Activated CD8-positive, alpha-beta T cell treated with anti-CD3 and anti-CD28 coated beads, Interleukin-2, amount 10 ng/mL, durations not matched to agents 7 days and 5 days (primary cell): Measurements from ENCODE around the gene OBSL1. TPM values are rescaled to one million over a fixed set of nuclear protein-coding genes. Genes with fewer than 3 reads are reported as not detected.

Source experiments
- ATAC-seq: fragments of 150-1000 bp; cut with Tn5 transposase; one replicate; pipeline ENCODE4 v1.10.0; 2021; ENCODE audit warnings: moderate library complexity
- CTCF ChIA-PET: fragments of 350-600 bp; sonication (Branson Sonifier 250); formaldehyde crosslinking; loops from one replicate; lab custom pipeline; 2021; ENCODE audit warnings: antibody characterized with exemption; lab: Charles Lee
- POLR2A ChIA-PET: fragments of 350-600 bp; sonication (Branson Sonifier 250); formaldehyde crosslinking; loops from one replicate; lab custom pipeline; 2021; ENCODE audit warnings: antibody characterized with exemption; lab: Charles Lee
- DNase-seq: peaks from one replicate; pipeline ENCODE4 v3.0.0-alpha.2; 2020
- H3K27ac Mint-ChIP-seq: one replicate; pipeline ENCODE4 v1.8.0; 2021; ENCODE audit warnings: mild to moderate bottlenecking, mixed read lengths
- H3K27me3 Mint-ChIP-seq: one replicate; pipeline ENCODE4 v1.8.0; 2021; ENCODE audit warnings: low read depth, mixed read lengths
- H3K36me3 Mint-ChIP-seq: one replicate; pipeline ENCODE4 v1.8.0; 2021; ENCODE audit warnings: low read depth, mixed read lengths
- H3K4me1 Mint-ChIP-seq: one replicate; pipeline ENCODE4 v1.8.0; 2021; ENCODE audit warnings: low read depth, mixed read lengths
- H3K4me3 Mint-ChIP-seq: one replicate; pipeline ENCODE4 v1.8.0; 2021; ENCODE audit warnings: mild to moderate bottlenecking, mixed read lengths
- H3K9me3 Mint-ChIP-seq: one replicate; pipeline ENCODE4 v1.8.0; 2022; ENCODE audit warnings: mixed read lengths; ENCODE audit not compliant: insufficient read depth
- total RNA-seq, 2 experiments: library from RNA; stranded (reverse); gene quantifications; one replicate each; pipeline ENCODE4 v1.2.3, GENCODE V29; 2021

Gene OBSL1
- total RNA-seq, 2 experiments from 2014 or later, result 0.18 to 0.45 TPM

DNA sequence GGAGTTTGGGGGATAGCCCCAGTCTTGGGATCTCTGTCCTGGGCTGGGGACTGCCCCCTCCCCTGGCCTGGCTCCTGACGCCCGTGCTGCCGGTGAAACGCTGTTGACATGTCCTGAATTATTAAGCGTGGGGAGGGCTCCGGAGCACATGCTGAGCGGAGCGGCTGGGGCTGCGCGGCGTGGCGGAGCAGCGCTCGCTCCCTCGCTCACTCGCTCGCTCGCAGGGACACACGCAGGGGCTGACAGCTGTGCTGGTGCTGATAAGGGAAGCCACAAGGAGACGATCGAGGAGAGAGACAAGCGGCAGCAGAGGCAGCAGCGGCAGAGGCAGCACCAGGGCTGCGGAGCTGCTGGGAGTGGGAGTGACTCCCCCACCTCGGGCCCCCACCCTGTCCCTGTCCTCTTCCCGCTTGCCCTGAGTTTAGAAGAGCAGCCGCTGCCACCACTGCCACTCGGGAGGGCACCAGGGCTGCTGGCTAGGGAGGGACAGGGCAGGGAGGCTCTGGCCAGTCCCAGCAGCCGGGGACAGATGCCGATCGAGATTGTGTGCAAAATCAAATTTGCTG lies 57.1 kb downstream of the OBSL1 start, which contains the start of gene ASIC4:
Gene ASIC4 (plus strand): TSS at position 287 of the 566 bp plus-strand sequence. CDS start 243 bp downstream, at position 530.
- CTCF ChIA-PET, result interaction anchor here (1.1 to 4.1 kb wide), 3 partner anchors 14 to 111 kb away, joined by 3 to 22 read pairs (median 3); no protein-coding TSS in a partner anchor
- Mint-ChIP-seq H3K27me3 (peaks cover 74% of the 10 kb centered on the region), H3K36me3 (no peaks in the 10 kb centered on the region), H3K4me1 (peaks cover 15% of the 10 kb centered on the region), H3K9me3 (no peaks in the 10 kb centered on the region), H3K4me3 (no peak within 1 kb of the TSS), H3K27ac (no peak within 1 kb of the TSS)
- DNase-seq, result no peak
- peak; percentile 27 for ATAC-seq
- POLR2A ChIA-PET, result interaction anchor here (0.7 kb wide), 1 partner anchor 11 kb away, joined by 3 read pairs; no protein-coding TSS in a partner anchor

- Mint-ChIP-seq H3K4me3 (no peak overlapping the region), H3K9me3 (no peaks in the 10 kb centered on the region), H3K27me3 (peaks cover 75% of the 10 kb centered on the region), H3K4me1 (peaks cover 15% of the 10 kb centered on the region), H3K36me3 (no peaks in the 10 kb centered on the region), H3K27ac (no peak overlapping the region)
- CTCF ChIA-PET, result interaction anchor here (1.0 to 4.1 kb wide), 4 partner anchors 14 to 129 kb away, joined by 3 to 22 read pairs (median 3); no protein-coding TSS in a partner anchor
- POLR2A ChIA-PET, result no interaction called here
- DNase-seq (no peak), ATAC-seq (no peak)
Measured at GRCh38 chr2:219513787-219514186, 57.6 kb downstream of the OBSL1 start.

DNA sequence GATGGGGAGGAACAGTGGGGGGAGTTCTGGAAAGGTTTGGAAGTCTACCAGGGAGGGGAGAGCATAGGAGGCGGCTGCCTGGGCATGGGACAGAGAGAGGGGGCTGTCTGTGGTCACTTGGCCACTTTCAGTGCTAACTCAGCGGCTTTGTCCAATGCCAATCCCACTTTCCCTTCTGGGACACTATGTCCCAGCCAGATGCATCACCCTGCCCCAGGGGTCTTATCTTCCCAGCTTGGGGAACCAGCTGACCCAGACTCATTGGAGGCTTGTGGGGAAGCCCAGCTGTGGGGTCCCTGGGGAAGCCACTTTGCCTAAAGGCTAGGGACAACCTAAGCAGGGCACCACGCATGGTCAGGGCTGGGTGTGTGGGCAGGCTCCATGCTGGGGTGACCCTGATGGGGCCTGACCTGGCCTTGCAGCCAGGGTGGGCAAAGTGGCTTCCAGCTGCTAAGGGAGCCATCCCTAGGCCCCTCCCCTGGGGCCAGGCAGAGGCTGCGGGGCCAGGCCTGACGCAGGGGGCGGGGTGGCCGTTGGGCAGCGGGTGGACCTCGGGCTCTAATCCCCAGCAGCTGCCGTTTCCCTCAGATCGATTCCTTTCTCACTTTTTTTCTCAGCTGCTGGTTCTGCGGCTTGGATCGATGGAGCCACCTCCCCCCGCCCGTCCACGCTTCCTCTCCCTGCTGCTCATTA lies 58.7 kb downstream of the OBSL1 start:
- Mint-ChIP-seq H3K4me3 (no peak overlapping the region), H3K36me3 (no peaks in the 10 kb centered on the region), H3K9me3 (no peaks in the 10 kb centered on the region), H3K27ac (no peak overlapping the region), H3K4me1 (peaks cover 15% of the 10 kb centered on the region), H3K27me3 (peaks cover 67% of the 10 kb centered on the region)
- ChIA-PET POLR2A (no interaction called here), CTCF (interaction anchor here (0.7 to 4.1 kb wide), 5 partner anchors 12 to 130 kb away, joined by 3 to 22 read pairs (median 3); partner anchors contain the start of gene GMPPA)
- DNase-seq (no peak), ATAC-seq (no peak)

DNA sequence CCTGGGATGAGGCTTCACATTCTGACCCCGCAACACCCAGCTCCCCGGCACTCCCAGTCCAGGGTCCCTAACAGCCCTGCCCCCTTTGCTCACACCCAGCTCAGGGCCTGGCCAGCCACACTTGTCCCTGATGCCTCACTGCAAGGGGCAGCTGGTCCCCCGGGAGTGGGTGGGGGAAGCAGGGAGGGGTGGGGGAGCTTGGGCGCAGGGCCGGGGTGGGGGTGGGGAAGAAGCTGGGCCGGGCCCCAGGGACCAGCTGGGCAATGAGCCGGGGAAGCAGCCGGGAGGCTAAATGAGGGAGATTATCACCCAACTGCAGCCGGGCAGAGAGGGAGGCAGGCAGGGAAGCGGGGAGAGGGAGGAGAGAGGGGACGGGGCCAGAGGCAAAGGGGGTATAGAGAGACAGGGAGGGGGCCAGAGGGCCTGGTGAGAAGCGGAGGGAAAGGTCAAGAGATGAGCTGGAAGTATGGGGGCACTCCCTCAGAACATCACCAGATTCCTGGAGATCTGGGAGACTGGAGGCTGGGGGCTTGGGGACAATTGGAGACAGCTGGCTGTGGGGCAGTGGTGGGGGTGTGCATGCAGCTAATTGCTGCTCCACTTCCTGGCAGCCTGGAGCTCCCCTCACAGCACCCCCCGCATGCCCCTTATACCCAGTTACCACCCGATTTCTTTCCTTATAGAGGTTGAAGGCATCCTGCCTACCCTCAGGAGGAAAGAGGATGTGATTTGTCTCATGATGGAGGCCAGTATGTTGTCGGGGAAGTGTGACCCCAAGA lies 59.6 kb downstream of the OBSL1 start:
- peaks cover 59% of the 10 kb centered on the region for H3K27me3 Mint-ChIP-seq
- no peak for ATAC-seq
- POLR2A ChIA-PET, result interaction anchor here (0.6 kb wide), 1 partner anchor 12 kb away, joined by 6 read pairs; no protein-coding TSS in a partner anchor
- DNase-seq, result no peak
- H3K27ac Mint-ChIP-seq, result no peak overlapping the region
- no peaks in the 10 kb centered on the region for H3K9me3 Mint-ChIP-seq
- no peak overlapping the region for H3K4me3 Mint-ChIP-seq
- H3K36me3 Mint-ChIP-seq, result peaks cover under 1% of the 10 kb centered on the region
- H3K4me1 Mint-ChIP-seq, result peaks cover 15% of the 10 kb centered on the region
- CTCF ChIA-PET, result interaction anchor here (0.8 to 4.1 kb wide), 5 partner anchors 11 to 131 kb away, joined by 3 to 22 read pairs (median 3); no protein-coding TSS in a partner anchor

DNA sequence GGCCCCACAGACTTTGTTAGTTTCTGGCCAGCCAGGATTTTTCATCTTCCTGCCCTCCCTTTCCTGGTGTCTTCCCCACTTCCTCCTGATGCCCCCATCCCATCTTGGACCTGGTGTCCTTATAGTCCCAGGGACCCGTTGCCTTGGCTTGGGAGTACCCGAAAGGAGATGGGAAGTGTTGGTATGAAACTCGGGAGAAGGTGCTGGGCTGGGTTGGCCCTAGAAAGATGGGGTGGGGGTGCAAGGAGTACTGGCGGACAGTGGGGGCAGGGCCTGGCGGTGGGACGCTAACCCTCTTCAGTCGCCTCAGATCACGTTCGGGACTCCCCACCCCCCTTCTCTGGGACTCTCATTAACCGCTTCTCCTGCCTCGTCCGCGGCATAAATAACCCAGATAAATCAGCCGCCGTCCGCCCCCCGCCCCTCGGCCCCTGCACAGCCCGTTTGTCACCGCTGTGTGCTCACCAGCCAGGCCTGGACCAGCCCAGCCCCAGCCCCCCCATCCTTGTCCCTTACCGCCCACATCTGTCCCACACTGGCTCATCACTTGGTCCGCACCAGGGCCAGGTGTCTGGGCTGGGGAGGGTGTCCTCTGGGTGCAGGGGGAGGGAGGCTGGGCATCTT lies 60.7 kb downstream of the OBSL1 start:
- POLR2A ChIA-PET, result interaction anchor here (0.6 kb wide), 1 partner anchor 618 kb away, joined by 3 read pairs; no protein-coding TSS in a partner anchor
- H3K4me1 Mint-ChIP-seq, result peaks cover 15% of the 10 kb centered on the region
- no peak overlapping the region for H3K27ac Mint-ChIP-seq
- no peak for ATAC-seq
- H3K9me3 Mint-ChIP-seq, result no peaks in the 10 kb centered on the region
- H3K27me3 Mint-ChIP-seq, result peaks cover 49% of the 10 kb centered on the region
- peaks cover 2% of the 10 kb centered on the region for H3K36me3 Mint-ChIP-seq
- DNase-seq, result no peak
- CTCF ChIA-PET, result interaction anchor here (0.6 to 4.1 kb wide), 8 partner anchors 10 to 92 kb away, joined by 3 to 34 read pairs (median 5); partner anchors contain the start of gene GMPPA
- H3K4me3 Mint-ChIP-seq, result no peak overlapping the region

- DNase-seq (peak; percentile 59), ATAC-seq (peak; percentile 75)
- ChIA-PET POLR2A (interaction anchor here (0.6 kb wide), 1 partner anchor 618 kb away, joined by 3 read pairs; no protein-coding TSS in a partner anchor), CTCF (interaction anchor here (0.5 to 3.4 kb wide), 16 partner anchors 9 to 1123 kb away, joined by 3 to 34 read pairs (median 4); partner anchors contain the start of genes CHPF, DNPEP, GMPPA and TMEM198)
- H3K27ac Mint-ChIP-seq, result no peak overlapping the region
- no peak overlapping the region for H3K4me3 Mint-ChIP-seq
- peaks cover 15% of the 10 kb centered on the region for H3K4me1 Mint-ChIP-seq
- no peaks in the 10 kb centered on the region for H3K9me3 Mint-ChIP-seq
- H3K36me3 Mint-ChIP-seq, result peaks cover 2% of the 10 kb centered on the region
- peaks cover 48% of the 10 kb centered on the region for H3K27me3 Mint-ChIP-seq
Measured at GRCh38 chr2:219509780-219510511, 61.4 kb downstream of the OBSL1 start.

DNA sequence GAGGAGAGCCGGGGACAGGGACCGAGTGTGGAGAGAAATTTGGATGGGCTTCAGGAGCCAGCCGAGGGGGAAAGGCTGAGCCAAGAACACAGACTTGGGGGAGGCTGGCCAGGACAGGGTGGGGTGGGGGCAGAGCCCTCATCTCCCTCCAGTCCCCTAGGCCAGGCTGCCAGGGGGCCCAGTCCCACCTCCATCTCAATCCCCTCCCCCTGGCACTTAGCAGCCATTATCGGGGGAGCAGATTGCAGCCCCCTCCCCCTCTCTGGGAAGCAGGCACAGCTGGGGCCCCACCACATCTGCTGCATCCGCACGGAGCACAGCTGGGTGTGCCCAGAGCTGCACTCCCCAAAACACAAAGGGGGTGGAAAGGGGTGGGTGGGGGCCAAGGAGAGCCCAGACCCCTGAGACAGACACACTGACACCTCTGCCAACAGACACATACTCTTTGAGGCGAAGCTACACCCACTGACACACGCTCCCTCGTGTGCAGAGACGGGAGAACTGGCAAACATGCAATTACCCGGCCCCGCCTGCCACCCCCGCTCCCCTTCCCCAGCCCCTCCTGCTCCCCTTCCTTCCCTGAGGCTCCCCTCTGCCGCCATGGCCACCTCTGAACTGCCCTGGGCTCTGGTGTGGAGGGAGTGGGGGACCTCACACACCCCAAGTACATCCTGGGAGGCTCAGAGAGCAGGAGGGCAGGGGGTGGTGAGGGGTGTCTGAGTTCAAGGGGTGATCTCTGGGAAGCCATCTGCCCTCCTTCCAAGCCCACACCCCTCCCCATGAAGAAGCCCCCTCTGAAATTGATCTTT lies 62.2 kb downstream of the OBSL1 start:
- ATAC-seq (peak; percentile 14), DNase-seq (no peak)
- ChIA-PET POLR2A (interaction anchor here (0.6 kb wide), 1 partner anchor 63 kb away, joined by 3 read pairs; no protein-coding TSS in a partner anchor), CTCF (interaction anchor here (0.7 to 3.4 kb wide), 11 partner anchors 9 to 121 kb away, joined by 3 to 34 read pairs (median 4); partner anchors contain the start of genes CHPF, DNPEP, GMPPA and TMEM198)
- Mint-ChIP-seq H3K27me3 (peaks cover 46% of the 10 kb centered on the region), H3K27ac (no peak overlapping the region), H3K4me3 (no peak overlapping the region), H3K4me1 (peaks cover 14% of the 10 kb centered on the region), H3K36me3 (peaks cover 8% of the 10 kb centered on the region), H3K9me3 (no peaks in the 10 kb centered on the region)

DNA sequence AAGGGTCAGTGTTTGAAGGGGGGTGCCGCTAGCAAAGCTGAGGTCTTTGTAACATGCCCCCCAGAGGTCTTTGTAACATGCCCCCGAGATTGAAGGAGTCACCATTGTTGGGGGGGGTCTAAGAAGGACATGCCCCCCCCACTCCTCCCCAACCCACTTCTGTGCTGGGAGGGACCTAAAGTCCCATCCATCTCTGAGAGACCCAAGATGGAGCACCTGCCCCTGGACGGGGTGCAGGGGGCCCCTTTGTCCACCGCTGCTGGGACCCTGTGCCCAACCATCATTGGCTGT lies 63.0 kb downstream of the OBSL1 start:
- H3K27me3 Mint-ChIP-seq, result peaks cover 38% of the 10 kb centered on the region
- ChIA-PET POLR2A (interaction anchor here (0.6 kb wide), 1 partner anchor 9 kb away, joined by 3 read pairs; the partner anchor contains the start of gene GMPPA), CTCF (interaction anchor here (0.9 to 3.4 kb wide), 5 partner anchors 8 to 33 kb away, joined by 3 to 34 read pairs (median 7); partner anchors contain the start of gene GMPPA)
- peaks cover 6% of the 10 kb centered on the region for H3K4me1 Mint-ChIP-seq
- peaks cover 8% of the 10 kb centered on the region for H3K36me3 Mint-ChIP-seq
- H3K27ac Mint-ChIP-seq, result no peak overlapping the region
- ATAC-seq (no peak), DNase-seq (no peak)
- no peaks in the 10 kb centered on the region for H3K9me3 Mint-ChIP-seq
- H3K4me3 Mint-ChIP-seq, result no peak overlapping the region

GRCh38 chr2:219507581-219508443 lies 63.5 kb downstream of the OBSL1 start:
- no peak overlapping the region for H3K4me3 Mint-ChIP-seq
- DNase-seq (no peak), ATAC-seq (no peak)
- peaks cover 6% of the 10 kb centered on the region for H3K4me1 Mint-ChIP-seq
- CTCF ChIA-PET, result interaction anchor here (0.9 to 3.4 kb wide), 6 partner anchors 8 to 33 kb away, joined by 3 to 34 read pairs (median 6); partner anchors contain the start of gene GMPPA
- H3K36me3 Mint-ChIP-seq, result peaks cover 8% of the 10 kb centered on the region
- no peaks in the 10 kb centered on the region for H3K9me3 Mint-ChIP-seq
- H3K27me3 Mint-ChIP-seq, result peaks cover 33% of the 10 kb centered on the region
- no peak overlapping the region for H3K27ac Mint-ChIP-seq
- POLR2A ChIA-PET, result interaction anchor here (0.5 to 0.6 kb wide), 2 partner anchors 9 to 11 kb away, joined by 3 to 4 read pairs; partner anchors contain the start of gene GMPPA
